NOMO-1 treated with dmso at 0.1 percent for 144 hours (cell line): Measurements from ENCODE around the gene CLTCL1.
"Not testable (repeated sequence)": the region's sequence is repeated elsewhere in the genome, so short reads cannot be mapped to it uniquely, and the experiment has no call there.

Source experiments
- DNase-seq: peaks from one replicate; lab custom pipeline; 2025; ENCODE audit not compliant: unreplicated experiment; lab: John Stamatoyannopoulos, UW

Gene CLTCL1

DNA sequence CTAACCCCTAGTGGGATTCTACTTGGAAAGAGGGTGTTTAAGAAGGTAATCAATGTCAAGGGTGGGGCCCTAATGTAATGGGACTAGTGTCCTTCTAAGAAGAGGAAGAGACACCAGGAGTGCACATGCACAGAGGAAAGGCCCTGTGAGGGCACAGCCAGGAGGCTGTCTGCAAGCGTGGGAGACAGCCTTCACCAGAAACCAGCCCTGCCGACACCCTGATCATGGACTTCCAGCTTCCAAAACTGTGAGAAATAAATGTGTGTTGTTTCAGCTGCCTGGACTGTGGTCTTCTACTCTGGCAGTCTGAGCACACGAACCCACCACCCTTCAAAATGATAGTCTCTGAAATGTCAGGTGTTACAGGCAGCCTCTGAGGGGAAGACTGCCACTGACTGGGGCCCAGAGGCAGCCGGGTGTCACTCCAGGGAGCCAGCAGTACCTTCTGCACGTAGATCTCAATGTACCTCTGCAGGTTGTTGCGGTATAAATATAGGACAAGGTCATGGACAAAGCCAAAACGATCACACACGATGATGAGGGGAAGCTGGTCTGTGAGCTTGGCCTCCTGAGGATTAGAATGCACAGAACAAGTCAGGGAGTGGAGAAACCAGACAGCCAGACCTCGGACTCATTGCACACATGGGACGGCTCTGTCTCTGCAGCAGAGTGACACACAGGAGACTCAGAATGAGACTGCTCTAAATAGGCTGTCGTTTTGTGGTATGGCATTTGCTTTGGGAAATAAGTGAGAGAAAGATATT lies 69.1 kb downstream of the CLTCL1 start:
- DNase-seq: no peak

DNA sequence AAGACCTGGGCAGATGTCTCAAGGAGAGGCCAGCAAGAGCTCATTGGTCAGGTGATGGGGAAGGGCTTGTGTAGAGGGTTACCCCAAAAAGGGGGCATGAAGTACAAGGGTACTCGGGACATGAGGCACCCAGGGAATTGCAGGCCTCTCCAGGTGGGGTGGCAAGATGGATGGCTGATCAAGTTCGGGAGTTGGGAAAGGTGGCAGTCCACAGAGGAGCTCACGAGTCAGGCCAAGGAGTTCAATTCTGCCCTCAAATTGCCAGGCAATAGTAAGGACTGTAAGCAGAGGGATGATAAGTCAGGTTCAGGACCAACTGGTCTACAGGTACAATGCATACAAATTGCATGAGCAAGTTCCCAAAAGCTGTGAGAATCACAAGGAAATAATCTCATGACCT lies 70.7 kb downstream of the CLTCL1 start:
- no peak for DNase-seq

DNA sequence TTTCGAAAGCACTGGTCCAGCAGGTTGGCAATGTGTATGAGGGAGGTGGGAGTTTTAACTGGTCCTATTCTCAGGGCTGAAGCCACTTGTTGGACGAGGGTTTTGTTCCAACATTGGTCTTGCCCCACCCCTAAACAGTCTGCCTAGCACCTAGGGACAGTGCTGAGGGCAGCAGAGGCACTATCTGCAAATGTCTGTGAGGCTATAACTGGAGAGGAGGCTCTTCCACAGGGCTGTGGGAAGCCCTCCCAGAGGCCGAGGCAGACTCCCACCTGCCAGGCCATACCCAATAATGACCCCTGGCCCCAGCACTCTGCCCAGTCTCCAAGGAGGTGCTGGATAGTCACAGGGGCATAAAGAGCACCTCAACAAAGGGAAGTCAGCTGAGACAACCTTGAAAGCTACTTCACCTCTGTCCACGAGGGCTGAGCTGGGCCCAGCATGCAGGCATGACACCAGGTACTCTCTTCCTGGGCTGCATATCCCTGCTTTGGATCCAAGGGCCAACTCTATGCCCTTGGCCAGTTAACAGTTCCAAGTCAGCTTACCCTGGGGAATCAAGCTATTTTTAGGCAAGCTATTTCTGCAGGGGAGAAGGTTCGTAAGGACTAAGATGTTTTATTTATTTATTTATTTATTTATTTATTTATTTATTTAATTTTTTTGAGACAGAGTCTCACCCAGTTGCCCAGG lies 72.8 kb downstream of the CLTCL1 start:
- DNase-seq: no peak

DNA sequence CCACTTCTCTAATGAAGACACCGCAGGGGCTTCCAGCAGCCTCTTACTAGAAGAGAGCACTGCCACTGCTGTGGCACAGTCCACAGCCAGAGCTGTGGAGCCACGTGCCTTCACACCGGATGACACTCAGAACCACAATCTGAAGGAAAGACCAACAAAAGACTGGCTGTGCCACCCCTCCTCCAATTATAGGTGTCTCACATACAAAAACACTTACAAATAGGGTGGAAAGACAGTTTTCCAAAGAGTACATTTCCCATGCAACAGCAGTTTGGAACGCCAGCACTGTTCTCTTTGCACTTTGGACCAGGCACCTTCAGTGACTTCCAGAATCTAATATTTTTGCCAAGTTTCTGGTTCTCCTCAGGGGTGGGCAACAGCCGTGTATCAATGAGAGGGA lies 74.9 kb downstream of the CLTCL1 start:
- no peak for DNase-seq

DNA sequence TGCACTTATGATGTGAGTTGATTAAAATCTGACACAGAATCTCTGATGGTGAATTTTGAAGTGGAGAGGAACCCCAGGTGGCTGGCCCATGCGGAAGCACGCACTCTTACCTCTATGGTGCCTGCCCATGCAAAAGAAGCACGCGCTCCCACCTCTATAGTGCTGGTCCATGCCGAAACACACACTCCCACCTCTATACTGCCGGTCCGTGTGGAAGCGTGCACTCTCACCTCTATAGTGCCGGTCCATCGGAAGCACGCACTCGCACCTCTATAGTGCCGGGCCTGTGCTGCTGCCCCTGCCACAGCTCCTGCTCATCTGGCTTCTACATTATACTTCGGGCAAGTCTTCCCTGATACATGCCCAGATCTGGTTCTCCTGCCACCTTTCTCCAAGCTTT lies 76.2 kb downstream of the CLTCL1 start:
- DNase-seq: no peak

DNA sequence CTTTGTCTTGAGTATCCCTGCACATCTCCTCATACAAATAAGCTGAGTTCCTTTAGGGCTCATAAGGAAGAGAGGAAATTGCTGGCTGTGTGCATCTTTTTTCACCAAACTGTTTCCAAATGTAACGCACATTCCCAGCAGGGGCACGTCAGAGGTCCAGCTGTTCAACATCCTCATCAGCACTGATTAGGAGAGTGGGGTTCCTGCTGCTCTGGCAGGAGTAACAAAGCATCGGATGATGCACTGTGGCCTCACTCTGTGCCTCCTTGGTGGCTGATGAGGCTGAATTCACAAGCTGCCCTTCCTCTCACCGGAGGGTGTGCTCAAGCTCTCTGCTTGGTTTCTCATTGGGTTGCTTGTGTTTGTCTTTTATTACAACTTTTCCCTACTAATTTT lies 77.4 kb downstream of the CLTCL1 start:
- no peak for DNase-seq

DNA sequence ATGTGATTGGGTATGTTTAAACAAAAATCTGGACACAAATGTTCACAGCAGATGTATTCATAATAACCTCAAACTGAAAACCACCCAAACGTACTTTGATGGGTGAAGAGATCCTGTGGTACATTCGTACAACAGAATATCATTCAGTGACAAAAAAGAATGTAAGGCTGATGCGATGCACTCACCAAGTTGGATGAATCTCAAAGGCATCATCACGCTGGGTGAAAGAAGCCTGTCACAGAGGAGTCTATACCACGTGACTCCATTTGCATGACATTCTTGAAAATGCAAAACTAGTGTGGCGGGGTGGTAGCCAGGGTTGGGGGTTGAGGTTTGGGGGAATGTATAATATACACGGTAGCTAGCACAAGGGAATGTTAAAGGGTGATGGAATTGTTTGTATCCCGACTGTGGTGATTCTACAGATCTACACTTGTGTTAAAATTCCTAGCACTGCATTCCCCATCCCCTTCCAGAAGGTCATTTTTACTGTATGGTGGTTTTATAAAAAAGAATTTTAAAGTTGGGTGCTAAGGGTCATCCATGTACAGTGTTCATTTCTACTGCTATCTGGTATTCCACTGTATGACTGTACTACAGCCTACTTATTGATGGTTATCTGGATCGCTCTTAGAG lies 78.0 kb downstream of the CLTCL1 start:
- DNase-seq: no peak

DNA sequence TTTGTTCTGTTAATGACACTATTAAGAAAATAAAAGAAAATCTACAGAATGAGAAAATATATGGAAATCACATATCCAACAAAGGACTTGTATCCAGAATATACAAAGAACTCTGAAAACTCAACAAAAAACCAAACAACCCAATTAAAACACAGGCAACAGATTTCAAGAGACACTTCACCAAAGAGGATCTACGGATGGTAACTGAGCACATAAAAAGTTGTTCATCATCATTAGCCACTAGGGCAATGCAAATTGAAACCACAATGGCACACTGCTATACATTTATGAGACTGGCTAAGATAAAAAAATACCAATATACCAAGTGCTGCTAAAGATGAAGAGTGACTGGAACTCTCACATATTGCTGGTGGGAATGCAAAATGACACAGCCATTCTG lies 78.5 kb downstream of the CLTCL1 start:
- no peak for DNase-seq

DNA sequence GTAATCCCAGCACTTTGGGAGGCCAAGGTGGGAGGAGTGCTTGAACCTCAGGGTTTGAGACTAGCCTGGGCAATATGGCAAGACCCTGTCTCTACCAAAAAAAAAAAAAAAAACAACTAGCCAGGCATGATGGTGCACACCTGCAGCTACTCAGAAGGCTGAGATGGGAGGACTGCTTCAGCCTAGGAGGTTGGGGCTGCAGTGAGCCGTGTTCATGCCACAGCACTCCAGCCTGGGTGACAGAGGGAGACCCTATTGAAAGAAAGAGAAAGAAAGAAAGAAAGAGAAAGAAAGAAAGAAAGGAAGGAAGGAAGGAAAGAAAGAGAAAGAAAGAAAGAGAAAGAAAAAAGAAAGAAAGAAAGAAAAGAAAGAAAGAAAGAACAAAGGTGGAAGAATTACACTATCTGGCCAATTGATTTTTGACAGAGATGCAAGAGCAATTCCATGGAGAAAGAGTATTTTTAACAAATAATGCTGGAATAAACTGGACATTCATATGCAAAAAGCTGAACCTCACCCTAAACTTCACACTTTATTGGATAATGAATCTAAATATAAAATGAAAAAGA lies 79.1 kb downstream of the CLTCL1 start:
- no peak for DNase-seq

DNA sequence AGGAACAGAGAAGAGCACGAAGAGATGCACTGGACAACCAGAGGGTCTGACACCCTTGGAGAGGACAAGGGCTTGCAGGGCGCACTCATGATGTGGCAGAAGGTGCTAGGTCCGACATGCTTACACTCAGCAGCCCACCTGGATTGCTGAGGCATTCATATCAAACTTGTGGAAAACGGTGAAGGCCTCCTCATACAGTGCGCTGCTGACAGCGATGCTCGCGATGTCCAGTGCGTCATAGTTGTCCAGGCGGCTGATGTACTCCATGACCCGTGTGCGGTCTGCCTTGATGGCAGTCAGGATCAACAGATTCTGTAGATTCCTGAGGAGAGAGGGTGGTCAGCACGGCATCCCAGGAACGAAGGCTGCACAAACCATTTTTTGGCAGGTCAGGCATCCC lies 81.3 kb downstream of the CLTCL1 start:
- no peak for DNase-seq

DNA sequence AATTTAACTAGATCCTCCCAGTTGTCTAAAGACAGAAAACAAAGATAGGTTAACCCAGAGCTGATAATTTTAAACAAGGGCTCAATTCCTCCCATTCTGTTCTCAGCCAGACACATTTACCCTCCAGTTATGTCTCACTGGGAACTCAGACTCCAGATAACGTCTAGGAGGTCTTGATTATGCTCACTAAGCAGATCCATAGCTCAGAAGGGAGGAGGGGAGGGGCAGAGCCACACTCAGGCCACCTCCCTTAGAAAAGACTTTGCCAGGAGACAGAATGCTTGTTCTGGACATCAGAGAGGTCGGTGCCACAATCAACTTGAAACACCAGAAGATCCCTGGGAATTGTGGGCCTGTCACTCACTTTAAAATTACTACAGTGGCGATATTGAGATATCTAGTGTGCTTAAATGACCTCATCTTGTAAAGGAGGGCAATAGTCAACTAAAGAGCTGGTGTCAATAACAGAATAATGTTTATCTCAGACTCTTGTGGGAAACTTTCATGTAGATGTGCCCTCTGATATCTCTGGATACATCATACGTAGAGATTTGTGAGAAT lies 83.2 kb downstream of the CLTCL1 start:
- DNase-seq: no peak

DNA sequence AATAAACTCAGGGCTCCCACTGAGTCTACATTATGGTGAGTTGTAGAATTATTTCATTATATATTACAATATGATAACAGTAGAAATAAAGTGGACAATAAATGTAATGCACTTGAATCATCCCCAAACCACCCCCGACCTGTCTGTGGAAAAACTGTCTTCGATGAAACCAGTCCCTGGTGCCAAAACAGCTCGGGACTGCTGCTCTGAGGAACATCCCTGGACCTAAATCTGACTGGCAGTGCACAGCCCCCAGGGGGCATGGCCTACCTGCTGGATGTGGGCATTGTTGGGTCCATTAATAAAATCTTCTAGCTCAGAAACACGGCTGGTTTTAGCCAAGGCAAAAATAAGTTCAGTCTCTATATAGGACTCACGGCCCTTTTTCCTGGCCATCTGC lies 83.6 kb downstream of the CLTCL1 start:
- DNase-seq: no peak

DNA sequence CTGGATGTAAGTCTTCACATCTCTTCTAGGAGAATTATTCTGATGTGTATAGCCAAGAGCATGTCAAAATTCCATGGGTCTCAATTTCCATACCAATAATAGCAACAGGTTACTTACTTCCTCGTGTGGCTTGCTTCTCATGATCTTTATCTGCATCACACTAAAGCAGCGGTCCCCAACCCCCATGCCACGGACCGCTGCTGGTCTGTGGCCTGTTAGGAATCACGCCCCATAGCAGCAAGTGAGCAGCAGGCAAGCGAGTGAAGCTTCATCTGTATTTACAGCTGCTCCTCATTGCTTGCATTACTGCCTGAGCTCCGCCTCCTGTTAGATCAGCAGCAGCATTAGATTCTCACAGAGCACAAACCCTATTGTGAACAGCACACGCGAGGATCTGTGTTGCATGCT lies 84.1 kb downstream of the CLTCL1 start:
- DNase-seq: no peak

DNA sequence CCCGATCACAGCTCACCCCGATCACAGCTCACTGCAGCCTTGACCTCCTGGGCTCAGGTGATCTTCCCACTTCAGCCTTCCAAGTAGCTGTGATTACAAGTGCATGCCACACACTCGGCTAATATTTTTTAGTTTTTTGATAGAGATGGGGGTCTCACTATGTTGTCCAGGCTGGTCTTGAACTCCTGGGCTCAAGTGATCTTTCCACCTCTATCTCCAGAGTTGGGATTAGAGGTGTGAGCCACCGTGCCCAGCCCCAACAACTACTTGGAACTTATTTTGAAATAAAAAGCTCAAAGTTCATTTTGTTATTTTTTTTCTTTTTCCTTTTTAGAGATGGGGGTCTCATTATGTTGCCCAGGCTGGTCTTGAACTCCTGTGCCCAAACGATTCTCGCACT lies 85.2 kb downstream of the CLTCL1 start:
- no peak for DNase-seq

DNA sequence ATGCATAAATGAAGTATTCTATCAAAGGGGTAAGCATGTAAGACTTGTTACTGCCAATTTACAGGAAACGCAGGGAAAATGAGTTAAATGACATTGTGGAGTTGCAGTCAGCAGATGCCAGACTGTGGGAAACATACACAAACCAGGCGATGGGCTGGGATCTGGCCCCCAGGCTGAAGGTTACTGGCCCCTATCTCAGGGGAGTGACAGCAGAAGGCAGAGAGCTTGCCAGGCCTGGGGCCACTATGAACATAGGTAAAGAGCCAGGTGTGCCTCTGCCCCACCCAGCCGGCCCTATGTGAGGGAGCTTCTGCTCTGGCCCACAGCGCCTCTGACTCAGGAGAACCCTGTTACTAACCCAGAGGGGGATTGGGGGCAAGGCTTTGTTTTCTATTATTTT lies 86.9 kb downstream of the CLTCL1 start:
- DNase-seq: no peak

DNA sequence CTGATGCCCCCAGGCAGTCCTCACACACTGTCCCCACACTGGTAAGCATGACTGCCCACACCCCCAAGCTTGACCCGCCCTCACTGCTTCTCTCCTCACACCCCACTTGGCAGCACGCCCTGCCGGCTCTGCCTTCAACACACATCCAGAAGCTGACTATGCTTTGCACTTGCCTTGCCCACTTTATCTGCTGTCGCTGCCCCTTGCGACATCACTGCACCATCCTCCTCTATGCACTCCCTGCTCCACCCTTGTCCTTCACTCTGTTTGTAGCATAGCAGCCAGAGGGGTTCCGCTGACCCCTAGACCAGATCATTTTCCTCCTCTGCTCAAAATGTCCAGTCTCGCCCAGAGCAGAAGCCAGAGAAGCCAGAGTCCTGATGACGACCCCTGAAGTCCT lies 87.7 kb downstream of the CLTCL1 start:
- no peak for DNase-seq

DNA sequence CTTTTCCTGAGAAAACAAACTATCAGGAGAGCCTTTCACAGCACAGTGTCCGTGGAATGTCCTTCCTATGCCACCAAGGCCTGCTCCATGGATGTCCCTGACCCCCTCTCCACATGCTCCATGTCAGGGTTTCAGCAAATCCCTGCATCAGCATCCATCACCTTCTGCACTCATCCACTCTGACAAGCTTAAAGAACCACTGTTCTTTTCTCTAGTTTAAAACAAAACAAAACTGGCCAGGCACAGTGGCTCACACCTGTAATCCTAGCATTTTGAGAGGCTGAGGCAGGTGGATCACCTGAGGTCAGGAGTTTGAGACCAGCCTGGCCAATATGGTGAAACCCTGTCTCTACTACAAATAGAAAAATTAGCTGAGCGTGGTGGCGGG lies 88.7 kb downstream of the CLTCL1 start:
- not testable (repeated sequence) for DNase-seq

DNA sequence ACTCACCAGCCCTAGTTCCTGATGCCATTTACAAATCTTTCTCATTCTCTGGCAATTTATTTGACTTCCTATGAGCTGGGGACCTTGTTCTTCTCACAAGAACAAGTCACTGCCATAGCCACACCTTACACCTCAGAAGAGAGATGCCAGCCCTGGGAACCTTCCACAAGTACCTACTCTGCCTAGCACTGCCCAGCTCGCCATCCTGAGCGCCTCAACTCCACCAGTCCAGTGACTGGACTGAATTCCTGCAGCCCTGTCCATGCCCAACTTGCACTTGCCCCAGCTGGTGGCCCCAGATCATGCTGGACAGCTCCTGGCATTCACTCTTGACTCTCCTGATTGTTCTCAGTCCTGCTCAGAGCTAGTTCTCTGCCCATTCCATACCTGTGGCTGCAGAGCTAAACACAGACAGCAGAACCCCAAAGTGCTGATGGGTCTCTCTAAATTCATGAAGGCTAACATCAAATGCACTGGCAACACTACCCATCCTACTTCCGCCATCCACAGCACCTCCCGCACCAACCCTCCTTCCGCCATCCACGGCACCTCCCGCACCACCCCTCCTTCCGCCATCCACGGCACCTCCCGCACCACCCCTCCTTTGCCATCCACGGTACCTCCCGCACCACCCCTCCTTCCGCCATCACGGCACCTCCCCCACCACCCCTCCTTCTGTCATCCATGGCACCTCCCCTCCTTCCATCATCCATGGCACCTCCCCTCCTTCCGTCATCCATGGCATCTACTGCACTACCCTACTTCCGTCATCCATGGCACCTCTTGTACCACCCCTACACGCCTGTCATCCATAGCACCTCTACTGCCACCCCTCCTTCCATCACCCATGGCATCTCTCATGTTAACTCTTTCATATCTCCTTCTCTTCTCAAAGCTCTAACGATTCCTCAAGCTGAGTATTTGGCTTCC lies 89.4 kb downstream of the CLTCL1 start:
- no peak for DNase-seq

DNA sequence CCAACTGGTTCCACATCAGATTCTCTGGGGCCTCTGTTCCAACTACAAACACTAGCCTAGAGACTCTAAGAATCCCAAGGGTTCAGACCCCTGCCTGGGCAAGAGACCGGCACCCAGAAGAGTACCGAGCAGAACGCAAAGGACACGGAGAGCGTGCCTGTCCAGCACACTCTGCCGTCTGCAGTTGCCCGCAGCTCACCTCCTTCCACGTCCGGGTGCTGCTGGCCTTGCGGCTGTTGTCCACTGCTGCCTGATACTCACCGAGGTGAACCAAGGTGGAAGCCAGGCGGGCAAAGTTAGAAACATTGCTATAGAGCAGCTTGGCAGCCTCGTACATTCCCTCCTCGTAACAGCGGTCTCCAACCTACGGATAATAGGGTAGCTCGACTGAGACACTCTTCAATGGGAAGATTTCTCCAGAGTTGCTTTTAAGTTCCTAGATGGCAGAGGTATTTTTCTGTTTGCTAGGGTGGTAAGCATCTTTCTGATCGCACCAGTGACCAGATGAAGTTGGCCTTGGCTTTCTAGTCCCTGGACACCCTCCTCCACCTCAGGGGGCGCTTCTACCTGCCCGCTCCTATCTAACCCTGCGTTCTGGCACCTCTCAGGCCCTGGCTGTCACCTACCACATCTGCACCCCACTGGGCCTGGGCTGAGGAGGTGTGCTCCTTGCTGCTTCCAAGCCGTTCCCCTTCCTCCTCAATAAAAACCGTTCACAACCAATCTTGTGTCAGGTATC lies 90.2 kb downstream of the CLTCL1 start:
- no peak for DNase-seq

DNA sequence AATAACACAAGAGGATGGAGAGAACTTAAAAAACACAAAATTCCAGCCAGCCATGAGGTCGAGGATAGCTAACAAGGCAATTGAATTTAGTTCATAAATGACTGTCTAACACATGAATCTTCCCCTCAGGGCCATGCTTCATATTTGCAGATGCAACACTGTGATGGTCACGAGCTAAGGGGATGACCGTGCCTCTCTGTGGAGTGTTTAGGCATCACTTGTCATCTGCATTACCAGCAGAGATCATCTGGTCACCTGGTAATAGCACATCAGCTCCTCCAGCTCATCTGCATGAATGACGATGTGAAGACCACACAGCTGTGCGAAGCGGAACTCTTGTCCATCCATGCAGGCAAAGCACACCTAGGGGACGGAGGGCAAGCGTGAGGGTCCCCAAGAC lies 92.0 kb downstream of the CLTCL1 start:
- DNase-seq: no peak
